Thyroid gland (tissue), 4 donors: Measurements from ENCODE around the gene FOXC2. TPM values are rescaled to one million over a fixed set of nuclear protein-coding genes. Genes with fewer than 3 reads are reported as not detected.

Source experiments
- DNase-seq, 2 donors: peaks; one replicate each; pipeline ENCODE4 v3.0.0-alpha.2; 2019
- H3K27ac ChIP-seq, 3 donors: fragments of 200-600 bp; sonication (generic); 1 replicate in 2 of 3; 2 replicates in 1 of 3; pipeline ENCODE4 v1.5.1; 2016 to 2019; ENCODE audit warnings: mild to moderate bottlenecking in 1 of 3, moderate library complexity in 1 of 3
- H3K27me3 ChIP-seq: fragments of 200-600 bp; sonication (generic); one replicate; pipeline ENCODE4 v1.5.1; 2019
- H3K36me3 ChIP-seq, 2 donors: fragments of 200-600 bp; sonication (generic); one replicate each; pipeline ENCODE4 v1.5.1; 2016 to 2019
- H3K4me1 ChIP-seq, 2 donors: fragments of 200-600 bp; sonication (generic); one replicate each; pipeline ENCODE4 v1.5.1; 2017 to 2019
- H3K4me3 ChIP-seq, 3 donors: fragments of 200-600 bp; sonication (generic); replicated peaks in 1 of 3; 1 replicate in 2 of 3; 2 replicates in 1 of 3; pipeline ENCODE4 v1.5.1; 2016; ENCODE audit warnings: mild to moderate bottlenecking in 1 of 3
- H3K9me3 ChIP-seq: fragments of 200-600 bp; sonication (generic); one replicate; pipeline ENCODE4 v1.5.1; 2017
- POLR2A ChIP-seq, 2 donors: fragments of 450-650 bp; IDR thresholded peaks; one replicate each; pipeline ENCODE4 v1.6.1; 2017; ENCODE audit warnings: antibody characterized with exemption in 2 of 2, mild to moderate bottlenecking in 2 of 2, moderate library complexity in 1 of 2
- WGBS, 2 donors: methylation state at CpG; one replicate each; pipeline ENCODE4 v1.1.5; 2017; 5-methylcytosine and 5-hydroxymethylcytosine counted together
- intact Hi-C: fragments of 100-400 bp; cut with DNase I; formaldehyde crosslinking; loops from one replicate; pipeline ENCODE4 v1.15.1; 2023
- total RNA-seq, 4 donors: library from RNA; depleted of rRNA; stranded (reverse); fragments of >200 nt; gene quantifications; one replicate each; pipeline ENCODE4 v1.2.3, GENCODE V29; 2016
- TF ChIP-seq, protein P1 (sequence below), 6 experiments: fragments of 200-600 bp in 3 of 6; fragments of 450-650 bp in 3 of 6; sonication (generic) in 3 of 6; IDR thresholded peaks; one replicate each; pipeline ENCODE4 v1.5.1; 2016 to 2019; ENCODE audit warnings: antibody characterized with exemption in 6 of 6, mild to moderate bottlenecking in 2 of 6, inconsistent platforms in 1 of 6, moderate library complexity in 1 of 6

The FOXC2 gene
- 1 to 10 TPM; 1.9 to 4.0 (median 2.1) TPM for total RNA-seq

DNA sequence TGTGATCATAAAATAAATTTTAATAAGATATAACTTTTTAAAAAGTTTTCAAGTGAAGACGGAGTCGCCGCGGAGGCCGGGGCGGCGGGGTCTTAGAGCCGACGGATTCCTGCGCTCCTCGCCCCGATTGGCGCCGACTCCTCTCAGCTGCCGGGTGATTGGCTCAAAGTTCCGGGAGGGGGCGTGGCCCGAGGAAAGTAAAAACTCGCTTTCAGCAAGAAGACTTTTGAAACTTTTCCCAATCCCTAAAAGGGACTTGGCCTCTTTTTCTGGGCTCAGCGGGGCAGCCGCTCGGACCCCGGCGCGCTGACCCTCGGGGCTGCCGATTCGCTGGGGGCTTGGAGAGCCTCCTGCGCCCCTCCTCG, at the start of gene FOXC2:
FOXC2 (plus strand) TSS at position 229 of the 365 bp plus-strand sequence. CDS start 507 bp downstream, outside the sequence.
- H3K4me1 ChIP-seq, result peaks cover 11 to 21% of the 10 kb centered on the region in 2 donors
- peak within 1 kb of the TSS; percentile 29 to 71 (median 71) for H3K27ac ChIP-seq
- DNase-seq, result peak; percentile 64 to 69
- no peaks in the 10 kb centered on the region for H3K9me3 ChIP-seq
- intact Hi-C loops, result loop anchor here (5.0 kb wide), 1 partner anchor 491 kb away; no protein-coding TSS in a partner anchor
- no peaks in the 10 kb centered on the region for H3K36me3 ChIP-seq
- peaks cover 29% of the 10 kb centered on the region for H3K27me3 ChIP-seq
- TF ChIP-seq, protein P1, sequence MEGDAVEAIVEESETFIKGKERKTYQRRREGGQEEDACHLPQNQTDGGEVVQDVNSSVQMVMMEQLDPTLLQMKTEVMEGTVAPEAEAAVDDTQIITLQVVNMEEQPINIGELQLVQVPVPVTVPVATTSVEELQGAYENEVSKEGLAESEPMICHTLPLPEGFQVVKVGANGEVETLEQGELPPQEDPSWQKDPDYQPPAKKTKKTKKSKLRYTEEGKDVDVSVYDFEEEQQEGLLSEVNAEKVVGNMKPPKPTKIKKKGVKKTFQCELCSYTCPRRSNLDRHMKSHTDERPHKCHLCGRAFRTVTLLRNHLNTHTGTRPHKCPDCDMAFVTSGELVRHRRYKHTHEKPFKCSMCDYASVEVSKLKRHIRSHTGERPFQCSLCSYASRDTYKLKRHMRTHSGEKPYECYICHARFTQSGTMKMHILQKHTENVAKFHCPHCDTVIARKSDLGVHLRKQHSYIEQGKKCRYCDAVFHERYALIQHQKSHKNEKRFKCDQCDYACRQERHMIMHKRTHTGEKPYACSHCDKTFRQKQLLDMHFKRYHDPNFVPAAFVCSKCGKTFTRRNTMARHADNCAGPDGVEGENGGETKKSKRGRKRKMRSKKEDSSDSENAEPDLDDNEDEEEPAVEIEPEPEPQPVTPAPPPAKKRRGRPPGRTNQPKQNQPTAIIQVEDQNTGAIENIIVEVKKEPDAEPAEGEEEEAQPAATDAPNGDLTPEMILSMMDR (IDR thresholded peaks at IDR 0.05), result no peak
- peak in 1 of 2 donors; percentile 42 for TF ChIP-seq POLR2A (IDR thresholded peaks at IDR 0.05)
- H3K4me3 ChIP-seq, result peak within 1 kb of the TSS in 1 of 3 donors; percentile 31
- 4 to 5% methylated on average over 19 to 26 of the region's 30 CpGs for WGBS, 2 donors

DNA sequence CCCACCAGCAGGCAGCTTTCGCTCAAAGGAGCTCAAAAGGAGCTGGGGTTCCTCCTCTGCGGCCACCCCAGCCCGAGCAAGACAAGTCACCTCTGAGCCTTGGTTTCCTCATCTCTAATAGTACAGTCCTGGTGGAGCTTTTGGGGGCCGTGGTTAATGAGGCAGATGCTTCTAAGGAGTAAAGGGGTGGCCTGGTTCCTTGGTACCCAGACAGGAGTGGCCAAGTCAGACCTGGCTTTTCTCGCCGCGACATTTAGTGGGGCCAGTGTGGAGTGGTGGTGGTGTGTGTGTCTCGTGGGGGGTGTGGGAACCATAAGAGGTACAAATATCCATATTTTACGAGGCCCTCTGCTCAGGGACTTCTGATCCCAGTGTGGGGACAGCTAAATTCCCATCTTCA, 49.6 kb upstream of the FOXC2 start:
- Histone ChIP-seq H3K4me3 (no peak overlapping the region), H3K9me3 (no peaks in the 10 kb centered on the region), H3K27ac (no peak overlapping the region), H3K4me1 (peaks cover 0 to 6% of the 10 kb centered on the region in 2 donors), H3K27me3 (peaks cover 21% of the 10 kb centered on the region), H3K36me3 (no peaks in the 10 kb centered on the region)
- no peak for DNase-seq
- intact Hi-C loops, result loop anchor here (5.0 kb wide), 1 partner anchor 180 kb away; no protein-coding TSS in a partner anchor
- WGBS, 2 donors, result 42 to 43% methylated on average over 8 to 9 of the region's 9 CpGs
- TF ChIP-seq POLR2A (IDR thresholded peaks at IDR 0.05), result no peak
- TF ChIP-seq, protein P1 (IDR thresholded peaks at IDR 0.05), result no peak

DNA sequence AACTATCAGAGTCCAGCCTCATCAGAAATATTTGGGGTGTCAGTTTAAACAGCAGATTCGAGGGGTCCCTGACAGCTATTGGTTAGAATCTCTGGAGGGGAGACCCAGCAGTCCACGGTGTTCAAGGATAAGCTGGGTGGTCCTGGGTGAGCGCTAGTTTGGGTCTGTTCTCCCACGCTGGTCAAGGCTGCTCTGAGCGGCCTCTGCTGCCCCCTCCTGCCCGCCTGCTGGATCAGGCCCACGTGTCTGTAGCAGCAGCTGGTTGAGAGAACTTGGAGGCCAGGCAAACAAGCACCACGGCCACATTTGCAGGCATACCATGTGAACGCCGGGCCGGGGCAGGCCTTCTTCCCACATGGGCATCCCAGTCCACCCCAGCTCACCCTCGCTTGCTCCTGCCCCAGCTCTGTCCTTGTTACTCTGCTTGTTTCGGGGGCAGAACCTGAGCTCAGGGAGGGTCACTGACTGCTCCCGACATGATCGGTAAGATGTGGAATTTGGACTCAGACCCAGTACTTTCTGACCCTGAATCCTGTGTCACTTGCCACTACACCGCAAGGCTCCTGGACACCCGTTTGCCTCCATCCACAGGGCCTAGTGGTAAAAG, 48.9 kb upstream of the FOXC2 start:
- no peak overlapping the region for H3K27ac ChIP-seq
- no peak overlapping the region for H3K4me3 ChIP-seq
- 27 to 39% methylated on average over 9 to 16 of the region's 17 CpGs for WGBS, 2 donors
- H3K36me3 ChIP-seq, result no peaks in the 10 kb centered on the region
- peaks cover 0 to 6% of the 10 kb centered on the region in 2 donors for H3K4me1 ChIP-seq
- H3K27me3 ChIP-seq, result peaks cover 18% of the 10 kb centered on the region
- no peaks in the 10 kb centered on the region for H3K9me3 ChIP-seq
- TF ChIP-seq POLR2A (IDR thresholded peaks at IDR 0.05), result no peak
- TF ChIP-seq, protein P1 (IDR thresholded peaks at IDR 0.05), result peak in 5 of 6 experiments; percentile 9 to 62 (median 30)
- peak; percentile 32 to 47 for DNase-seq
- intact Hi-C loops, result loop anchor here (5.0 kb wide), 1 partner anchor 180 kb away; no protein-coding TSS in a partner anchor

DNA sequence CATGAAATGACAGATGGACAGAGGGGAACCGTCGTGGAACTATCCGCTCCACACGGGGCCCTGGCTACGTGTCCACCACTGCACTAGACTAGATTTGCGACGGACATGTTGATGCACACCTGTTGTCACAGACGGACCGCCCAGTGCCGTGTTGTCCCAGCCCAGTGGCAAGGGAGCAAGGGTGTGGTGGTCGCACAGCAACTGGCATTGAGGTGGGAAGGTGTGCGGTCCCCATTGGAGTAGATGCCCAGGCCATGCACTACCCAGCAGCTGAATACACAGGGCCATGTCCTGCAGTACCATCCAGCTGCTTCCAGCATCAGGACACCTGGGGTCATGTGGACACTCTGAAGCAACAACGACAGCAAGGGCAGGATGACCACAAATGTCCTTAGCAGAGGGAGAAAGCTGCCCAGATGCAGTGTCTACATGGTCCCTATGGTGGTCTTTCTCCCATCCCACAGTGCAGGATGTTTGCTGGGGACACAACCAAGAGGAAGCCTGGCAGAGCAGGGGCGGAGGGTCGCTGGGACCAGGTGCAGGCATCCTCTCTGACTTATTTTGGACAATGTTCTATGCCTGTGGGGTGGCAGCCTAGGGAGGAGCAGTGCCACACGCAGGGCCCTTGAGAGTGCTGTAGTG, 47.5 kb upstream of the FOXC2 start:
- Histone ChIP-seq H3K36me3 (no peaks in the 10 kb centered on the region), H3K27ac (no peak overlapping the region), H3K27me3 (peaks cover 17% of the 10 kb centered on the region), H3K4me1 (peaks cover 0 to 6% of the 10 kb centered on the region in 2 donors), H3K9me3 (no peaks in the 10 kb centered on the region), H3K4me3 (no peak overlapping the region)
- DNase-seq, result no peak
- intact Hi-C loops, result loop anchor here (5.0 kb wide), 1 partner anchor 182 kb away; no protein-coding TSS in a partner anchor
- WGBS, 2 donors, result 80 to 86% methylated on average over 13 to 16 of the region's 16 CpGs
- TF ChIP-seq POLR2A (IDR thresholded peaks at IDR 0.05), result no peak

DNA sequence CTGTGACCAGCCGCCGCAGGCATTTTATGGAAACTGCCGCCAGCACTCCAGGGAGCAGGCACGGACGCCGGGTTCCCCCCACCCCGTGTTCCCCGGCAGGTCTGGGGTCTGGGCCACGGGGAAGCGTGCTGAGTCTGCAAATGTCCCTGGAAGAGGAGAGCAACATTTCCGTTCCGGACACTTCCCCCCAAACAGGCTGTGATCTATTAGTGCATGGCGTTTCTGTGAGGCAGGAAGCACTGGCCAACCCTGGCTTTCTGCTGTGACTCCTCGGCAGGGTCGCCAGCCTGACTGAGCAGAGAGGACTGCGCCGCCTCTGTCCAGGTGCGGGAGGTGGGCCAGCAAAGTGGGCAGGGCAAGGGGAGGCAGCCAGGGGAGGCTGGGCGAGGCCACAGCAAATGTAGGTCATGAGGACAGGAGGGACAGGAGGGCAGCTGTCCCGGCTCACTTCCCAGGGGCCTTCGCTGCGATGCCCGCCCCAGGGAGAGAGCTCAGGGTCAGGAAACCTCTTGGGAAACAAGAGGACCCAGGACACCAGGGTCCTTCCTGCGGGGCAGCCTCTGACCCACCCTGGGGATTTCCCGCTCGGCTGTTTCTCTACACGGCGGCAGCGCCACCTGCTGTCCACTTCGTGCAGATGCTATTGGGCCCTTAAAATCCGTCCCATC, 46.8 kb upstream of the FOXC2 start:
- no peaks in the 10 kb centered on the region for H3K9me3 ChIP-seq
- no peak overlapping the region for H3K27ac ChIP-seq
- H3K4me1 ChIP-seq, result peaks cover 0 to 6% of the 10 kb centered on the region in 2 donors
- no peaks in the 10 kb centered on the region for H3K36me3 ChIP-seq
- peaks cover 11% of the 10 kb centered on the region for H3K27me3 ChIP-seq
- 24 to 27% methylated on average over 30 to 31 of the region's 31 CpGs for WGBS, 2 donors
- intact Hi-C loops, result loop anchor here (5.0 kb wide), 2 partner anchors 182 to 447 kb away; no protein-coding TSS in a partner anchor
- no peak overlapping the region for H3K4me3 ChIP-seq
- TF ChIP-seq, protein P1 (IDR thresholded peaks at IDR 0.05), result peak; percentile 50 to 93 (median 62)
- no peak for TF ChIP-seq POLR2A (IDR thresholded peaks at IDR 0.05)
- DNase-seq, result peak; percentile 43 to 48
